GM21390 (cell line): Measurements from ENCODE around the gene TMC1.
A peak's percentile ranks its signal among the peaks of the same experiment; 100 is the strongest.

ENCODE experiments used
- ATAC-seq: cut with Tn5 transposase; IDR thresholded peaks from one replicate; pipeline ENCODE4 v1.9.1; 2021; ENCODE audit not compliant: unreplicated experiment

Gene TMC1

GRCh38 chr9:72600671-72601070 lies 79.3 kb downstream of the TMC1 start:
- no peak for ATAC-seq

GRCh38 chr9:72601615-72602014 lies 80.2 kb downstream of the TMC1 start:
- ATAC-seq: no peak

DNA sequence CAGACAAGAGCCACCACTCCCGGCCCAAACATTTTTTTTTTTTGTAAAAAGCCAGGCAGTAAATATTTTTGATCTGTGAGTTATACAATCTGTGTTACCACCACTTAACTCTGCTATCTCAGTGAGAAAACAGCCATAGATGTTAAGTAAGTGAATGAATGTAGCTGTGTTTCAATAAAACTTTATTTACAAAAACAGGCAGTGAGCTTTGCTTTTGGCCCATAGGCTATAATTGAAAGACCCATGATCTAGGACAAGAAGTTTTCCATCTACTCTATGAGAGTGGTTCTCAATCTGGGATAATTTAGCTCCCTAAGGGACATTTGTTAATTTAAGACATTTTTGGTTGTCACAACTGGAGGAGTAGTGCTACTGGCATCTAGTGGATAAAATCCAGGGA lies 91.0 kb downstream of the TMC1 start:
- no peak for ATAC-seq

- no peak for ATAC-seq
Observed at GRCh38 chr9:72614067-72614466, 92.7 kb downstream of the TMC1 start.

- no peak for ATAC-seq
Observed at GRCh38 chr9:72615931-72616330, 94.5 kb downstream of the TMC1 start.

DNA sequence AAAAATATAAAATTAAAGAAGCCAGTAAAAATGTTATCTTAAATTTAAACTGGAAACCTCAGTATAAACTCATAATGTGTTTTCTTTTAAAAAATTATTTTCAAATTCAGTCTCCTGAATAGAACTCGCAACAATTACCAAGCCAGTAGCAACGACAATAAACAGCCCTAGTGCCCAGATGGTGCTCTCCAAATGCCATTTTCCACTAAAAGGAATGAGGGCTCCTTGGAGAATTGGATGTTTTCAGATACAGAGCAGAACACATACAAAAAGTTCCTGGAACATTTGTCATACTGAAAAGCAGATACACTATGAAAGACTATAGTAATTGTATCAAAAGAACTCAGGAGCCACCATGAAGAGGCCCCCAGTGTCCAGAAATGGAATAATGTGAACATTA lies 97.4 kb downstream of the TMC1 start:
- ATAC-seq: no peak

DNA sequence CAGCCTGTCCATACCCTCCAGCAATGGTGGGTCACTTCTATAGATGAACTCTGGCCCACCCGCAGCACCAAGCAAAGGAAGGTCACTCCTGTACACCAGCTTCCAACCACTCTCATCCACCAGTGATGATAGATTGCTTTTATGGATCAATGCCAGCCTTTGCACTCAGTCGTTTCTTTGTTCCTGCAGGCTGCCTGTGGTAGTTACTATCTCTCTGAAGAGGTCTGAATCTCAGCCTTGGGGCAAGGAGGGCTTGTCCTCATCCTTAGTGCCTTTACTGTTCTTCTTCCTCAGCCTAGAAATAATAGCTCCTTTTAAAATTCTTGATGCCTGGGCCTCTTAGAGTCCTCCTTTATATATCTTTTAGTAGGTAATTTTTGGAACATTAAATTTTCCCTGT lies 100.8 kb downstream of the TMC1 start:
- ATAC-seq: no peak

DNA sequence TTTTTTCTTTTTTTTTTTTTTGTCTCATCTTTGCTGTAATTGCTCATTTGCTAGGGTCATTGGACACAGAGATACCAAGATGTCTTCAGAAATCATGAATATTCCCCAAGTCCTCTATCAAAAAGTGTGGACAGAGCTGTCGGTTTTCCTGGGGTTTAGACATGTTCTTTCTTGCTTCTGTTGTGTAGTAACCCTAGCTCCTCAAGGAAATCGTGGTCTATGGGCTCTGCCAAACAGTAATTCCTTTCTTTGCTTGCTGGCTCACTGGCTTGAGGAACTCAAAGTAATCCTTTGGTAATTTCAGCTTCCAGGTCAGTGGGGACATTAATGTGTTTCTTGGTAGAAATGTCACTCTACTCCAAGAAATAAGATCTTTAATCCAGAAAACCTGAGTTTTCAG lies 101.7 kb downstream of the TMC1 start:
- no peak for ATAC-seq

DNA sequence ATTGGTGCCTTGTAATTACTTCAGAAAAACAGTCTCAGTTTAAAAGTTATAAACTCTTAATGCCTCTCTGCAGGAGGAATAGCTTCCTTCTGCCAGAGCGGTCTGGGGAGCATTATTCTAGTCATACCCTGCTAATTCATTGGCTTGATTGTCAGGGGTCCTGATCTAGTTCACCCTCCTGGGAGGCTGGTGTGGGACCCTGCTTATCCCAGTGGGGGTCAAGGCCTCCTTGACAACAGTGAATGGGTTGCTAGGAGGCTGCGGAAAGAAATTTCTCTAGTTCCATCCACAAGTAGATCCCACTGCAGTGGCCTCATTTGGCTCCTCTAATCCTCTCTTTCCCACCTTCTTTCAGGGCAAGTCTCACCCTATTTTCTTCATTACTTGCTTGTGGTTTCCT lies 105.7 kb downstream of the TMC1 start:
- ATAC-seq: no peak

DNA sequence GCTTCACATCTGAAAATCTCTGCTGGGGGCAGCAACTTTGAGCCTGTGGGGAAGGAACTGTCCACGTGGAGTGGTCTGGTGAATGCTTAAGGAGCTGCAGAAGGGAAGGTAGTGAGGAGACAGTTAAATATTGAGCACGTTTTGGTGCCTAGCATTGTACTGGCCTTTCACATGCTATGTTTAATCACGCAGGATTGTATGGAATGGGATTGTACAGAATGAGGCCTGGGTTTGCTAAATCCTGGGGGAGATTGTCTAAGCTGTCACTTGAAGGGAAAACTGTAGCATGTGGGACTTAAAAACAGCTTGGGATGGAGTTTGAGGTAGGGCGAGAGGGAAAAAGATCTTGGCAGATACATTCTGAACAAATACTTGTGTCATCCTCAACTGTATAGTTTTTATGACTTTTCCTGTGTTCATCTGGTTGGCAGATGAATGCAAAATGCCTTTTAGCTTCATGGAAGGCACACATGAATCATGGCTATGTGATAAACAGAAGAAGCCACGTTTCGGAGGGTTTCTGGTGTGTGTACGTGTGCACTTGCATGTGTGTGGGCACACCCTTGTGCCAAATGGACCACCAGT lies 106.6 kb downstream of the TMC1 start:
- no peak for ATAC-seq

DNA sequence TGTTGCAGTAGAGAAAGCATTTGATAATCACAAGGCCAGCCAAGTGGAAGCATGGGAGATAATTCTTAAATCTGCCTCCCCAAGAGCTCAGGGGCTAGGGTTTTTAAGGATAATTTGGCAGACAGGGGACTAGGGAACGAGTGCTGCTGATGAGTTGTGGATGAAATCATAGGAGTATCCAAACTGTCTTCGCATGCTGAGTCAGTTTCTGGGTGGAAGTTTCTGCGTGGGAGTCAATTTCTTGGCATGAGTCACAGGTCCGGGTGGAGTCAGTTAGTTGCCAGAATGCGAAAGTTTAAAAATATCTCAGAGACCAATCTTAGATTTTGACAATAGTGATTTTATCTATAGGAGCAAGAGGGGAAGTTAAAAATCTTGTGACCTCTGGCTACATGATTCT lies 112.6 kb downstream of the TMC1 start:
- ATAC-seq: no peak

- peak; percentile 90 for ATAC-seq
Observed at GRCh38 chr9:72635197-72635596, 113.8 kb downstream of the TMC1 start.

DNA sequence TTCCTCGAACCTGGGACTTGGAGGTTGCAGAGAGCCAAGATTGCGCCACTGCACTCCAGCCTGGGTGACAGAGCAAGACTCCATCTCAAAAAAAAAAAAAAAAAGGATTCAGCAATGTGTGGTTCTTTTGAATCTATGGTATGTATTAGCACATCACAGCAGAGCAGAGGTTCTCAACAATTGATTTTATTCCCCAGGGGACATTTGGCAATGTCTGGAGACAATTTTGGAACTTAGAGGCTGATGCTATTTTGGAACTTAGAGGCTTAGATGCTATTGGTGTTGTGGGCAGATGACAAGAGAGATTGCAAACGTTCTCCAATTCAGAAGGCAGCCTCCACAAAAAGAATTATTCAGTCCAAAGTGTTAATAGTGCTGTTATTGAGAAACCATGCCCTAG lies 115.2 kb downstream of the TMC1 start:
- no peak for ATAC-seq

GRCh38 chr9:72643651-72644050 lies 122.2 kb downstream of the TMC1 start:
- no peak for ATAC-seq

DNA sequence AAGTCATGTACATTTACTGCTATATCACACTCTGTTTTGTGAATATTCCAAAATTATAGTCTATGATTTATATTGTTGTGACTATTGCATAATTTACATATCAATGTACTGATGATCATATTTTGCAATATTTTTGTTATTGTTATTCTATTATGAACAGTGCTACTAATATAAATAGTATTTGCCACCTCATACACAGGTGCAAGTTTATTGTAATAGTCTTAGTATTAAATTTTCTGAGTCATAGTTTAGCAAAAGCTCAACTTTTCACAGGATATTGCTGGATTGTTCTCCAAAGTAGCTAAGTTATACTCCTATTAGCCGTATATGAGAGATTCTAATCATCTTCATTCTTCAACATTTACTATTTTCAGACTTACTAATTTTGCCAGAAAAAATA lies 124.7 kb downstream of the TMC1 start:
- no peak for ATAC-seq

DNA sequence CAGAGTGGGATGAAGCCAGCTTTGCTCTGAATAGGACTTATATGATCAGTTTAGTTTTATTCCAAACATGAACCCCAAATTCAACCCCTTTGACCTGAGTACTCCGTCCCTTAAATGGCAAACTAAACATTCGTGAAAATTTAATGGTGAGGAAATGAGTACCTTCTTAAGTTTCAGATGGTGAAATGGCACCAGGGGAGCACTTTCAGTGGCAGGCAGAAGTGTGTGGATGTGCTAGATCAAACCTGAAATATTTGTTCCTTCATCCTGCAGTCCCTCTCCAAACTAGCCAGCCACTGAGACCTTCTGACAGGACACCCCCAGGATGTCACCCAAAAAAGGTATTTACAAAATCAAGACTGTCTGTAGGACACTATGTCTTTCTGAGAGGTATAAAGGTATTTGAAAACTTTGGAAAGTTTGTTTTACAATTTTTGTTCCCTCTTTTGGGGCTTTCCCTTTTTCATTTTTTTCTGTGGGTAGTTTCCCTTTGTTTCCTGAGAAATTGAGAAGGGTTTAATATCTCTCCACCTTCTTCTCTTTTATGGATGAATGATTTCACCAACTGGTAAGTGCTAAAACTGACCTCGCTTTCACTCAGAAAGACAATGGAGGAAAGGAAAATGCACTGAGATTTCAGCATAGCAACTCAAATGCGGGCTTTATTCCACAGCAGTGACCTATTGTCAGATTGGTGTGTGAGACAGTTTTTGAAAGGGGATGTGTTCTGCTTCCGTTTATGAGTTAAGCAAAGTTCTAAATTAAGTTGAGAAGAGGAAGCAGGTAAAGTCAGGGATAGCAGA lies 127.1 kb downstream of the TMC1 start:
- ATAC-seq: no peak

DNA sequence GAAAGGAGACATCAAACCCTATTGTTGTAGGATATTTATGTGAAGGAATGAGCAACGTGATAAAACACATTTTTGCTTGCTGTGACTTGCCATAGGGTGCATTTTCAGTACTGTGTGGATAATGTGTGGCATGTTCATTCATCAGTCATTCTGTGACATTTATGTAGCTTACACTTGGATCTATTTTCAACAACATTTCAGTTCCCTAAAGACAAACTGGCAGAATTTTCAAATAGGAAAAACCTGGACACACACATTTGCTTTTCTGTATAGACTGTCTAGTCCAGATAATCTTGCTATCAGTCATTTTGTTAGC lies 127.7 kb downstream of the TMC1 start:
- ATAC-seq: no peak

DNA sequence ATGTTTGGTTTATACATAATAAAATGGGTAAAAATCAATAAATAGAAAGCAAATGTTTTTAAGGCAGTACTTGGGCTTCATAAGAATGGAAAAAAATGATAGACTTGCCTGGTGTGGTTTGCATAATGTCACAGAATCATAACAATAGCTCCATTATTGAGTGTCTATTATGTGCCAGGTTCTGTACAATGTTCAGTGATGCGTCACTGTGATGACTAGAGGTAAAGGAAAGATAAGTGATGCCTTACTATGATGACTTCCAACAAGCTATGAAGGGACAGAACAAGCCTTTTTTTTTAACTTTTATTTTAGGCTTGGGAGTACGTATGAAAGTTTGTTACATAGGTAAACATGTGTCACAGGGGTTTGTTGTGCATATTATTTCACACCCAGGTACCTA lies 128.8 kb downstream of the TMC1 start:
- no peak for ATAC-seq

DNA sequence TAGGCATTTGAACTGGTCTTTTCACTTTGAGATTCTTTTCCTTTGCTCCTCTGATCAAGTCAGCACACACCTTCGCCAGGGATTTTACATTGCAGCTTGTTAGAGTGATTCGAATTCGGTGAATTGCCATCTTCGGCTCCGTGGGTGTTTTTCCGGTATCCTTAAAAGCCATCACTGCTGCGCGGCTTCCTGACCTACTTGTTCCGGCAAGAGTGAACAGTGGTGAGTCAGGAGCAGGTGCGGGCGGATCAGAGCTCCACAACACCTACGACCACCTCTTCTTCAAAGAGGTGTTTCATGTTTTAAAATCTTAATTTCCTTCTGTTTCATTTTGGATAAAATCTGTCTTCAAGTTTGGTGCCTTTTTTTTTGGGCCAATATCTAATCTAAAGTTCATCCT lies 134.6 kb downstream of the TMC1 start:
- no peak for ATAC-seq

DNA sequence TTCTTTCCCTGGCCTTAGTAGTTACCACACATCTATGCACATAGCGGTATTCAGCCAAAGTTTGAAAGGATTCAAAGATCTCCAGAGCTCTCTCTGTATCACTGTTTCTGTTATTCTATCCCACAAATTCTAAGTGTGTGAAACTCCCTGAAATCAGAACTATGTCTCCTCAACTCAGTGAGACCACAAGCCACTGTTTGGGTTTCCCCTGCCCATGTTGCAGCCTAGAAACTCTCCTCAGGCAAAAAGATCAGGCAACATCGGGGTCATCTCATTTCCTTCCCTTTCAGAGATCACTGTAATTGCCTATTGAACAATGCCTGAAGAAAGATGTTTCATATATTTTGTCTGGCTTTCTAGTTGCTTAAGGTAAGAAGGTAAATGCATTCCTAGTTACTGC lies 135.6 kb downstream of the TMC1 start:
- no peak for ATAC-seq

- ATAC-seq: no peak
Observed at GRCh38 chr9:72658703-72659102, 137.3 kb downstream of the TMC1 start.

GRCh38 chr9:72661401-72662135 lies 140.2 kb downstream of the TMC1 start:
- ATAC-seq: no peak
